Measurements from ENCODE around the gene HK1.

DNA sequence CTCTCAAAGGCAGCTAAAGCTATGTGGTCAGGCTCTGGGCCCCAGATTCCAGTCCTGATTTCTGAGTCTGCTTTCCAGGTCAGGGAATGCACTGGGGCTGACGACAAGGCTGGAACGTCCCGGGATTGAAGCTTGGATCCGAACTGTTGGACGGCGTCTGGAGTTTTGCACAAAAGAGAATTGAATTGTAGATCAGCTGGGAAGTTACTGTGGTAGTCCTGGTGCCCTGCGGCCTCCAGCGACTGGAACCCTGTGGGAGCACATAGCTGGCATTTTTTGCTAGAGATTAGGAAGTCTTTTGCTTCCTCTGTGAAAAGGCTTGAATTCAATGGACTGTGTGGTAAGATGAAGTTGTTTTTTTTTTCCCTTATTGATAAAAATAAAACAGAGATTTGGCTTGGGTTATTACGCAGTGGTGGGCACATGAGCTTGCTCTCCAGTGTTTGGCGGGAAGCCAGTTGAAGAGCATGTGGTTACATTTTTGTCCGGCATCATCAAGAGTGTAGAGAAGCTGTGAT, at the start of gene HK1:
- TF ChIP-seq POLR2A (IDR thresholded peaks at IDR 0.05; ENCODE audit: low read depth, low read length): no peak
- TF ChIP-seq BHLHE40 (IDR thresholded peaks at IDR 0.05; ENCODE audit: low read depth, low read length): no peak
